H1 (cell line): ENCODE measurements around the gene GLT8D1. TPM values are rescaled to one million over a fixed set of nuclear protein-coding genes. Genes with fewer than 3 reads are reported as not detected.

Experiments
- CTCF ChIA-PET: fragments of 300-600 bp; sonication (Branson Sonifier 250); formaldehyde crosslinking; loops from one replicate; lab custom pipeline; 2021; ENCODE audit not compliant: partially characterized antibody; lab: Charles Lee
- POLR2A ChIA-PET: fragments of 300-600 bp; sonication (Branson Sonifier 250); formaldehyde crosslinking; loops from one replicate; lab custom pipeline; 2021; ENCODE audit warnings: inconsistent platforms; ENCODE audit not compliant: partially characterized antibody; lab: Charles Lee
- DNase-seq, 2 experiments: peaks; one replicate each; pipeline versions ENCODE4 v3.0.0 to v3.0.0-alpha.2; 2010 to 2022; ENCODE audit warnings: low spot score in 2 of 2, low read depth in 1 of 2, mixed read lengths in 1 of 2
- FAIRE-seq: peaks from 2 replicates; lab custom pipeline; 2011; peaks lifted over from hg19 to GRCh38; lab: Jason Lieb, UNC
- H2AFZ ChIP-seq: 2 replicates; pipeline ENCODE4 v1.8.1; 2012; ENCODE audit warnings: low read length, inconsistent platforms
- H2AK5ac ChIP-seq: 2 replicates; pipeline ENCODE4 v1.6.1; 2013; ENCODE audit warnings: low read depth, low read length
- H2BK120ac ChIP-seq: replicated peaks from 2 replicates; pipeline ENCODE3; 2013; ENCODE audit warnings: low read depth, low read length, inconsistent platforms
- H2BK12ac ChIP-seq: 2 replicates; pipeline ENCODE4 v1.6.1; 2013; ENCODE audit warnings: low read depth, low read length
- H2BK15ac ChIP-seq: 2 replicates; pipeline ENCODE4 v1.6.1; 2013; ENCODE audit warnings: low read length
- H2BK20ac ChIP-seq: 2 replicates; pipeline ENCODE4 v1.6.1; 2013; ENCODE audit warnings: low read length
- H2BK5ac ChIP-seq: 2 replicates; pipeline ENCODE4 v1.6.1; 2013; ENCODE audit warnings: low read depth, low read length
- H3K14ac ChIP-seq: 2 replicates; pipeline ENCODE4 v1.6.1; 2013; ENCODE audit warnings: inconsistent platforms; ENCODE audit not compliant: insufficient read length
- H3K18ac ChIP-seq: 2 replicates; pipeline ENCODE4 v1.6.1; 2013; ENCODE audit warnings: low read length; ENCODE audit errors: extremely low read depth
- H3K23ac ChIP-seq: 2 replicates; pipeline ENCODE4 v1.6.1; 2013; ENCODE audit warnings: inconsistent platforms; ENCODE audit not compliant: insufficient read length
- H3K23me2 ChIP-seq: 2 replicates; pipeline ENCODE4 v1.6.1; 2013; ENCODE audit warnings: low read depth, low read length
- H3K27ac ChIP-seq: 2 replicates; pipeline ENCODE4 v1.6.1; 2011; ENCODE audit warnings: low read depth, low read length, inconsistent platforms
- H3K27me3 ChIP-seq, 4 experiments: replicated peaks in 1 of 4; 1 replicate in 1 of 4; 2 replicates in 3 of 4; pipeline versions ENCODE4 v1.6.1 to v1.8.1; 2011 to 2013; ENCODE audit warnings: low read length in 3 of 4, mild to moderate bottlenecking in 3 of 4, inconsistent platforms in 2 of 4, mixed read lengths in 2 of 4, moderate library complexity in 1 of 4; ENCODE audit not compliant: control insufficient read depth in 3 of 4, insufficient read depth in 3 of 4; ENCODE audit errors: extremely low read depth in 1 of 4
- H3K36me3 ChIP-seq, 4 experiments: 2 replicates each; pipeline versions ENCODE4 v1.6.1 to v1.8.1; 2011 to 2013; ENCODE audit warnings: mild to moderate bottlenecking in 4 of 4, low read length in 3 of 4, moderate library complexity in 2 of 4, control low read depth in 1 of 4, inconsistent platforms in 1 of 4; ENCODE audit not compliant: insufficient read depth in 4 of 4, control insufficient read depth in 2 of 4
- H3K4ac ChIP-seq: replicated peaks from 2 replicates; pipeline ENCODE3; 2013; ENCODE audit warnings: low read length, low read depth, mixed read lengths, inconsistent platforms; ENCODE audit not compliant: insufficient read length
- H3K4me1 ChIP-seq, 4 experiments: replicated peaks in 1 of 4; 1 replicate in 1 of 4; 2 replicates in 3 of 4; pipeline versions ENCODE4 v1.6.1 to v1.8.1; 2011 to 2013; ENCODE audit warnings: low read length in 3 of 4, inconsistent platforms in 2 of 4, mixed read lengths in 1 of 4; ENCODE audit not compliant: insufficient read depth in 4 of 4, control insufficient read depth in 3 of 4
- H3K4me2 ChIP-seq, 2 experiments: 2 replicates each; pipeline versions ENCODE4 v1.6.1 to v1.8.1; 2011 to 2013; ENCODE audit warnings: low read depth in 2 of 2, low read length in 2 of 2, control low read depth in 1 of 2, inconsistent platforms in 1 of 2, mild to moderate bottlenecking in 1 of 2; ENCODE audit not compliant: insufficient read depth in 1 of 2
- H3K4me3 ChIP-seq, 4 experiments: fragments of 200-600, 300-600 bp in 1 of 4; sonication (generic), shearing (Covaris generic), sonication (Bioruptor Twin) in 1 of 4; 2 replicates each; pipeline versions ENCODE4 v1.5.1 to v1.8.1; 2011 to 2016; ENCODE audit warnings: low read length in 4 of 4, low read depth in 3 of 4, control low read depth in 2 of 4, inconsistent platforms in 2 of 4, mild to moderate bottlenecking in 2 of 4, mixed read lengths in 1 of 4, moderate library complexity in 1 of 4; ENCODE audit not compliant: insufficient read depth in 2 of 4; ENCODE audit errors: extremely low read depth in 1 of 4
- H3K56ac ChIP-seq: replicated peaks from 2 replicates; pipeline ENCODE3; 2013; ENCODE audit warnings: low read depth, mild to moderate bottlenecking, mixed read lengths, low read length, inconsistent platforms; ENCODE audit not compliant: insufficient read length
- H3K79me1 ChIP-seq: 2 replicates; pipeline ENCODE4 v1.6.1; 2013; ENCODE audit warnings: low read depth, low read length, control low read depth
- H3K79me2 ChIP-seq, 2 experiments: 2 replicates each; pipeline versions ENCODE4 v1.6.1 to v1.8.1; 2012 to 2013; ENCODE audit warnings: low read length in 2 of 2, mild to moderate bottlenecking in 2 of 2, inconsistent platforms in 1 of 2; ENCODE audit not compliant: insufficient read depth in 2 of 2, control insufficient read depth in 1 of 2
- H3K9ac ChIP-seq, 4 experiments: replicated peaks in 1 of 4; 1 replicate in 1 of 4; 2 replicates in 3 of 4; pipeline versions ENCODE4 v1.6.1 to v1.8.1; 2011 to 2013; ENCODE audit warnings: low read depth in 3 of 4, low read length in 3 of 4, control low read depth in 2 of 4, mild to moderate bottlenecking in 2 of 4, moderate library complexity in 2 of 4, inconsistent platforms in 1 of 4; ENCODE audit errors: extremely low read depth in 1 of 4
- H3K9me3 ChIP-seq, 2 experiments: 2 replicates each; pipeline versions ENCODE4 v1.6.1 to v1.8.1; 2012 to 2013; ENCODE audit warnings: mild to moderate bottlenecking in 2 of 2, moderate library complexity in 2 of 2, control low read depth in 1 of 2, inconsistent platforms in 1 of 2, low read depth in 1 of 2, low read length in 1 of 2, mixed read lengths in 1 of 2; ENCODE audit not compliant: insufficient read depth in 2 of 2
- H4K20me1 ChIP-seq, 2 experiments: replicated peaks in 1 of 2; 2 replicates each; pipeline versions ENCODE3 to v1.8.1; 2011 to 2013; ENCODE audit warnings: inconsistent platforms in 2 of 2, low read length in 2 of 2, mild to moderate bottlenecking in 1 of 2; ENCODE audit not compliant: insufficient read depth in 2 of 2, control insufficient read depth in 1 of 2
- H4K5ac ChIP-seq: 2 replicates; pipeline ENCODE4 v1.6.1; 2013; ENCODE audit warnings: low read length, low read depth, mixed read lengths, inconsistent platforms; ENCODE audit not compliant: insufficient read length
- H4K8ac ChIP-seq: 2 replicates; pipeline ENCODE4 v1.8.0; 2013; ENCODE audit warnings: mild to moderate bottlenecking, moderate library complexity, low read length, inconsistent platforms; ENCODE audit not compliant: insufficient read depth; ENCODE audit errors: extremely low read depth
- H4K91ac ChIP-seq: replicated peaks from 2 replicates; pipeline ENCODE3; 2013; ENCODE audit warnings: low read length, mixed read lengths, inconsistent platforms; ENCODE audit not compliant: insufficient read length
- CBX8 ChIP-seq: fragments of 300-800, 300-1000 bp; sonication (generic); IDR thresholded peaks from 2 replicates; pipeline ENCODE4 v1.7.1; 2016; ENCODE audit warnings: low read depth, low read length, borderline replicate concordance
- CTBP2 ChIP-seq: IDR thresholded peaks from 2 replicates; pipeline ENCODE4 v1.7.0; 2011; ENCODE audit warnings: borderline replicate concordance, mild to moderate bottlenecking, moderate library complexity, mixed read lengths, low read length; ENCODE audit not compliant: insufficient read depth, insufficient read length
- E2F6 ChIP-seq: IDR thresholded peaks from 2 replicates; pipeline ENCODE4 v1.6.1; 2012; ENCODE audit warnings: inconsistent platforms
- GTF2F1 ChIP-seq: IDR thresholded peaks from 2 replicates; pipeline ENCODE4 v1.6.1; 2012; ENCODE audit warnings: low read depth, low read length, improper control_type of control experiment, borderline replicate concordance
- JUN ChIP-seq: IDR thresholded peaks from 2 replicates; pipeline ENCODE4 v1.6.1; 2011; ENCODE audit warnings: low read depth, mild to moderate bottlenecking, improper control_type of control experiment, low read length
- KDM4A ChIP-seq: IDR thresholded peaks from one replicate; pipeline ENCODE4 v1.7.1; 2012; ENCODE audit warnings: low read depth, mild to moderate bottlenecking, moderate library complexity, low read length, inconsistent platforms; ENCODE audit not compliant: severe bottlenecking
- KDM5A ChIP-seq: fragments of 200-600 bp; IDR thresholded peaks from 2 replicates; pipeline ENCODE4 v1.7.1; 2012; ENCODE audit warnings: mild to moderate bottlenecking, low read length, inconsistent platforms, mixed read lengths
- POLR2A ChIP-seq, 2 experiments: IDR thresholded peaks; 1 replicate in 1 of 2; 2 replicates in 1 of 2; pipeline ENCODE4 v1.6.1; 2011; ENCODE audit warnings: low read depth in 2 of 2, low read length in 2 of 2, mild to moderate bottlenecking in 2 of 2; ENCODE audit errors: control extremely low read depth in 1 of 2
- SP2 ChIP-seq: IDR thresholded peaks from 2 replicates; pipeline ENCODE4 v1.6.1; 2012; ENCODE audit warnings: mild to moderate bottlenecking, low read length, inconsistent platforms
- SRF ChIP-seq: IDR thresholded peaks from 2 replicates; pipeline ENCODE4 v1.6.1; 2011; ENCODE audit warnings: mild to moderate bottlenecking, low read depth, low read length, moderate library complexity
- TAF7 ChIP-seq: optimal IDR thresholded peaks from 2 replicates; pipeline ENCODE3; 2011; ENCODE audit warnings: low read depth, mild to moderate bottlenecking, inconsistent platforms, low read length, moderate library complexity, borderline replicate concordance
- TEAD4 ChIP-seq: IDR thresholded peaks from 2 replicates; pipeline ENCODE4 v1.6.1; 2012; ENCODE audit warnings: low read depth, low read length, inconsistent platforms, mixed read lengths
- YY1 ChIP-seq: IDR thresholded peaks from 2 replicates; pipeline ENCODE4 v1.6.1; 2011; ENCODE audit warnings: low read depth, mild to moderate bottlenecking, low read length
- WGBS, 2 experiments: shearing (Covaris generic) in 1 of 2; methylation state at CpG; one replicate each; pipeline versions ENCODE4 v1.1.6 to v1.1.7; 2013 to 2015; ENCODE audit warnings: low lambda C conversion rate in 2 of 2, mixed read lengths in 2 of 2, inconsistent platforms in 1 of 2, low coverage in 1 of 2, missing lambda C conversion rate in 1 of 2; ENCODE audit not compliant: insufficient replicate concordance in 2 of 2, insufficient coverage in 1 of 2, insufficient read length in 1 of 2; ENCODE audit errors: extremely low coverage in 1 of 2, missing lambda C conversion rate in 1 of 2; 5-methylcytosine and 5-hydroxymethylcytosine counted together
- polyA plus RNA-seq, 7 experiments: library from polyadenylated mRNA; depleted of rRNA in 3 of 7; stranded (reverse) in 5 of 7; unstranded in 2 of 7; fragments of >200 nt in 5 of 7; fragments of 200-250 nt in 2 of 7; gene quantifications; 1 replicate in 5 of 7; 2 replicates in 1 of 7; 4 replicates in 1 of 7; pipeline versions ENCODE4 v1.2.1 to v1.2.3, GENCODE V29; 2011 to 2013; ENCODE audit warnings: missing spikeins in 2 of 7, mixed read lengths in 2 of 7
- total RNA-seq: library from RNA; stranded (reverse); fragmentation: NEBNext Ultra II Directional; extraction: Animal tissue kit (Norgen Biotek cat#: 25700); gene quantifications from 2 replicates; pipeline ENCODE4 v1.2.1, GENCODE V29; 2021

The GLT8D1 gene
- total and polyA plus RNA-seq, 2 of the 8 experiments (the other 6 are each of a cell fraction or from before 2014, with no cell fraction given) = 29.0 to 33.6 TPM

GRCh38 chr3:52688266-52688665, 17.3 kb downstream of the GLT8D1 start:
- DNase-seq = no peak
- Histone ChIP-seq H3K9me3 (no peaks in the 10 kb centered on the region), H4K5ac (no peak overlapping the region), H3K36me3 (peaks cover 47 to 67% (median 60%) of the 10 kb centered on the region in 4 experiments), H3K14ac (no peak overlapping the region), H2BK20ac (no peak overlapping the region), H3K23ac (no peak overlapping the region), H3K27me3 (no peaks in the 10 kb centered on the region), H2BK15ac (no peak overlapping the region), H4K8ac (no peak overlapping the region), H3K56ac (no peak overlapping the region), H3K18ac (no peak overlapping the region), H3K27ac (no peak overlapping the region), H4K20me1 (peaks cover 3 to 4% of the 10 kb centered on the region in 2 experiments), H2BK120ac (no peak overlapping the region), H3K4me2 (no peak overlapping the region; a peak in 1 of 4 replicates), H3K4me3 (no peak overlapping the region), H3K79me1 (peaks cover 5% of the 10 kb centered on the region; the same call in 1 of the 2 replicates), H3K4ac (no peak overlapping the region), H3K23me2 (no peaks in the 10 kb centered on the region), H2BK12ac (no peak overlapping the region), H3K79me2 (peaks cover 9 to 51% of the 10 kb centered on the region in 2 experiments), H3K4me1 (peaks cover 0 to 2% (median under 1%) of the 10 kb centered on the region in 4 experiments; a peak in 3 of 7 replicates), H2AFZ (no peak overlapping the region), H2AK5ac (no peak overlapping the region), H2BK5ac (no peak overlapping the region), H4K91ac (no peak overlapping the region), H3K9ac (no peak overlapping the region)
- POLR2A ChIA-PET = interaction anchor here (1.8 to 16.2 kb wide), 3 partner anchors 15 to 29 kb away, joined by 4 to 347 read pairs (median 106); partner anchors contain the start of genes GLT8D1 and SPCS1
- 85% methylated on average over 6 of the region's 6 CpGs; no CpG with 5 or more reads in 1 of the 2 experiments for whole genome bisulfite sequencing, 2 experiments
- CTCF ChIA-PET = no interaction called here
- FAIRE-seq = no peak
- no peak for TF ChIP-seq GTF2F1
- TF ChIP-seq TEAD4 = no peak
- no peak for TF ChIP-seq YY1
- no peak for TF ChIP-seq JUN
- no peak for TF ChIP-seq KDM4A
- TF ChIP-seq SRF = no peak
- TF ChIP-seq TAF7 = no peak
- TF ChIP-seq POLR2A (IDR thresholded peaks at IDR 0.05; ENCODE audit: control extremely low read depth in 1 of 2, low read depth in 2 of 2, low read length in 2 of 2) = no peak
- TF ChIP-seq CBX8 = no peak
- TF ChIP-seq CTBP2 = no peak
- TF ChIP-seq SP2 = no peak
- TF ChIP-seq E2F6 = no peak
- TF ChIP-seq KDM5A = no peak
